Measurements from ENCODE around the gene METRNL.

METRNL gene

GRCh38 chr17:83071365-83071764 lies 8.0 kb upstream of the METRNL start:
- Histone ChIP-seq H3K9ac (ENCODE audit: low read length) (no peak overlapping the region), H3K4me3 (ENCODE audit: low read length) (no peak overlapping the region), H3K27me3 (ENCODE audit: control insufficient read depth, insufficient read depth, low read length) (peaks cover 3% of the 10 kb centered on the region), H3K36me3 (ENCODE audit: control insufficient read depth, insufficient read depth, low read length) (no peaks in the 10 kb centered on the region), H3K4me1 (ENCODE audit: control insufficient read depth, insufficient read depth, low read length) (peaks cover 17% of the 10 kb centered on the region), H3K9me3 (ENCODE audit: control insufficient read depth, low read length) (no peaks in the 10 kb centered on the region)

- no peak overlapping the region for H3K9ac ChIP-seq (ENCODE audit: low read length)
These were observed 7.3 kb upstream of the METRNL start for GRCh38 chr17:83071966-83072562.

GRCh38 chr17:83072600-83073358 lies 6.6 kb upstream of the METRNL start:
- Histone ChIP-seq H3K4me1 (ENCODE audit: control insufficient read depth, insufficient read depth, low read length) (peaks cover 17% of the 10 kb centered on the region), H3K36me3 (ENCODE audit: control insufficient read depth, insufficient read depth, low read length) (no peaks in the 10 kb centered on the region), H3K27me3 (ENCODE audit: control insufficient read depth, insufficient read depth, low read length) (peaks cover 7% of the 10 kb centered on the region), H3K9me3 (ENCODE audit: control insufficient read depth, low read length) (no peaks in the 10 kb centered on the region), H3K9ac (ENCODE audit: low read length) (peak overlapping the region; percentile 43), H3K4me3 (ENCODE audit: low read length) (peak overlapping the region; percentile 33)

More at GRCh38 chr17:83071966-83072562, 7.3 kb upstream of the METRNL start:
- Histone ChIP-seq H3K4me3 (ENCODE audit: low read length) (no peak overlapping the region), H3K4me1 (ENCODE audit: control insufficient read depth, insufficient read depth, low read length) (peaks cover 17% of the 10 kb centered on the region), H3K27me3 (ENCODE audit: control insufficient read depth, insufficient read depth, low read length) (peaks cover 3% of the 10 kb centered on the region), H3K9me3 (ENCODE audit: control insufficient read depth, low read length) (no peaks in the 10 kb centered on the region), H3K36me3 (ENCODE audit: control insufficient read depth, insufficient read depth, low read length) (no peaks in the 10 kb centered on the region)

- H3K9me3 ChIP-seq (ENCODE audit: control insufficient read depth, low read length): no peaks in the 10 kb centered on the region
- no peaks in the 10 kb centered on the region for H3K36me3 ChIP-seq (ENCODE audit: control insufficient read depth, insufficient read depth, low read length)
- peaks cover 14% of the 10 kb centered on the region for H3K27me3 ChIP-seq (ENCODE audit: control insufficient read depth, insufficient read depth, low read length)
- peaks cover 22% of the 10 kb centered on the region for H3K4me1 ChIP-seq (ENCODE audit: control insufficient read depth, insufficient read depth, low read length)
- H3K9ac ChIP-seq (ENCODE audit: low read length): peak overlapping the region; percentile 43
- peak overlapping the region; percentile 33 for H3K4me3 ChIP-seq (ENCODE audit: low read length)
These were observed 5.9 kb upstream of the METRNL start for GRCh38 chr17:83073389-83074063.

GRCh38 chr17:83074486-83075223 lies 4.8 kb upstream of the METRNL start:
- Histone ChIP-seq H3K4me3 (ENCODE audit: low read length) (no peak overlapping the region), H3K27me3 (ENCODE audit: control insufficient read depth, insufficient read depth, low read length) (peaks cover 19% of the 10 kb centered on the region), H3K9ac (ENCODE audit: low read length) (no peak overlapping the region), H3K4me1 (ENCODE audit: control insufficient read depth, insufficient read depth, low read length) (peaks cover 26% of the 10 kb centered on the region), H3K36me3 (ENCODE audit: control insufficient read depth, insufficient read depth, low read length) (no peaks in the 10 kb centered on the region), H3K9me3 (ENCODE audit: control insufficient read depth, low read length) (no peaks in the 10 kb centered on the region)

GRCh38 chr17:83075270-83075880 lies 4.0 kb upstream of the METRNL start:
- Histone ChIP-seq H3K4me1 (ENCODE audit: control insufficient read depth, insufficient read depth, low read length) (peaks cover 26% of the 10 kb centered on the region), H3K27me3 (ENCODE audit: control insufficient read depth, insufficient read depth, low read length) (peaks cover 19% of the 10 kb centered on the region), H3K9me3 (ENCODE audit: control insufficient read depth, low read length) (no peaks in the 10 kb centered on the region), H3K4me3 (ENCODE audit: low read length) (no peak overlapping the region), H3K9ac (ENCODE audit: low read length) (no peak overlapping the region), H3K36me3 (ENCODE audit: control insufficient read depth, insufficient read depth, low read length) (no peaks in the 10 kb centered on the region)

GRCh38 chr17:83076938-83077337 lies 2.5 kb upstream of the METRNL start:
- H3K36me3 ChIP-seq (ENCODE audit: control insufficient read depth, insufficient read depth, low read length): no peaks in the 10 kb centered on the region
- no peak overlapping the region for H3K4me3 ChIP-seq (ENCODE audit: low read length)
- H3K9me3 ChIP-seq (ENCODE audit: control insufficient read depth, low read length): no peaks in the 10 kb centered on the region
- H3K27me3 ChIP-seq (ENCODE audit: control insufficient read depth, insufficient read depth, low read length): peaks cover 19% of the 10 kb centered on the region
- H3K4me1 ChIP-seq (ENCODE audit: control insufficient read depth, insufficient read depth, low read length): peaks cover 34% of the 10 kb centered on the region
- H3K9ac ChIP-seq (ENCODE audit: low read length): no peak overlapping the region

- Histone ChIP-seq H3K27me3 (ENCODE audit: control insufficient read depth, insufficient read depth, low read length) (peaks cover 19% of the 10 kb centered on the region), H3K4me3 (ENCODE audit: low read length) (no peak overlapping the region), H3K9me3 (ENCODE audit: control insufficient read depth, low read length) (no peaks in the 10 kb centered on the region), H3K36me3 (ENCODE audit: control insufficient read depth, insufficient read depth, low read length) (no peaks in the 10 kb centered on the region), H3K9ac (ENCODE audit: low read length) (no peak overlapping the region), H3K4me1 (ENCODE audit: control insufficient read depth, insufficient read depth, low read length) (peaks cover 38% of the 10 kb centered on the region)
These were observed 2.0 kb upstream of the METRNL start for GRCh38 chr17:83077411-83077810.

- H3K4me1 ChIP-seq (ENCODE audit: control insufficient read depth, insufficient read depth, low read length): peaks cover 39% of the 10 kb centered on the region
- no peak overlapping the region for H3K4me3 ChIP-seq (ENCODE audit: low read length)
- no peaks in the 10 kb centered on the region for H3K36me3 ChIP-seq (ENCODE audit: control insufficient read depth, insufficient read depth, low read length)
- peaks cover 19% of the 10 kb centered on the region for H3K27me3 ChIP-seq (ENCODE audit: control insufficient read depth, insufficient read depth, low read length)
- no peaks in the 10 kb centered on the region for H3K9me3 ChIP-seq (ENCODE audit: control insufficient read depth, low read length)
- H3K9ac ChIP-seq (ENCODE audit: low read length): no peak overlapping the region
These were observed 1.5 kb upstream of the METRNL start for GRCh38 chr17:83077939-83078338.

GRCh38 chr17:83078378-83079351 lies 744 bp upstream of the METRNL start:
- peak overlapping the region; percentile 53 for H3K9ac ChIP-seq (ENCODE audit: low read length)
- H3K4me1 ChIP-seq (ENCODE audit: control insufficient read depth, insufficient read depth, low read length): peaks cover 39% of the 10 kb centered on the region
- H3K36me3 ChIP-seq (ENCODE audit: control insufficient read depth, insufficient read depth, low read length): no peaks in the 10 kb centered on the region

More at GRCh38 chr17:83078378-83079351, 744 bp upstream of the METRNL start:
- Histone ChIP-seq H3K4me3 (ENCODE audit: low read length) (no peak overlapping the region), H3K27me3 (ENCODE audit: control insufficient read depth, insufficient read depth, low read length) (peaks cover 19% of the 10 kb centered on the region), H3K9me3 (ENCODE audit: control insufficient read depth, low read length) (no peaks in the 10 kb centered on the region)

Measured in mucosa of stomach (tissue), 1 donor.